Mesendoderm (in vitro differentiated cells): ENCODE results near the gene CAMK1G.

Experiments used
- DNase-seq: peaks from one replicate; pipeline ENCODE4 v3.0.0; 2013
- H2AK5ac ChIP-seq: 2 replicates; pipeline ENCODE4 v1.6.1; 2013; ENCODE audit warnings: low read length, inconsistent platforms
- H2BK120ac ChIP-seq: 2 replicates; pipeline ENCODE4 v1.6.1; 2013; ENCODE audit warnings: low read depth, mild to moderate bottlenecking, low read length, moderate library complexity, mixed read lengths
- H2BK15ac ChIP-seq: replicated peaks from 2 replicates; pipeline ENCODE4 v1.6.1; 2013; ENCODE audit warnings: low read depth, mild to moderate bottlenecking, moderate library complexity
- H2BK5ac ChIP-seq: 2 replicates; pipeline ENCODE4 v1.6.1; 2013; ENCODE audit warnings: low read length, inconsistent platforms
- H3K18ac ChIP-seq: 2 replicates; pipeline ENCODE4 v1.6.1; 2013; ENCODE audit warnings: mild to moderate bottlenecking, low read length, mixed read lengths
- H3K23ac ChIP-seq: one replicate; pipeline ENCODE4 v1.6.1; 2013; ENCODE audit warnings: low read length
- H3K27ac ChIP-seq: 2 replicates; pipeline ENCODE4 v1.5.1; 2013; ENCODE audit warnings: low read depth, mild to moderate bottlenecking, inconsistent platforms, low read length, moderate library complexity
- H3K27me3 ChIP-seq: 2 replicates; pipeline ENCODE4 v1.6.1; 2013; ENCODE audit warnings: low read length, control low read depth, mild to moderate bottlenecking, inconsistent platforms; ENCODE audit not compliant: insufficient read depth, poor library complexity
- H3K36me3 ChIP-seq: 2 replicates; pipeline ENCODE4 v1.6.1; 2013; ENCODE audit warnings: low read length, inconsistent platforms; ENCODE audit not compliant: control insufficient read depth, insufficient read depth
- H3K4ac ChIP-seq: one replicate; pipeline ENCODE4 v1.6.1; 2013; ENCODE audit warnings: low read depth, mild to moderate bottlenecking, low read length, moderate library complexity
- H3K4me1 ChIP-seq: 2 replicates; pipeline ENCODE4 v1.6.1; 2013; ENCODE audit warnings: low read depth, low read length, inconsistent platforms; ENCODE audit not compliant: control insufficient read depth
- H3K4me2 ChIP-seq: 2 replicates; pipeline ENCODE4 v1.6.1; 2013; ENCODE audit warnings: low read length
- H3K4me3 ChIP-seq: 2 replicates; pipeline ENCODE4 v1.5.1; 2013; ENCODE audit warnings: mild to moderate bottlenecking, low read length
- H3K56ac ChIP-seq: one replicate; pipeline ENCODE4 v1.6.1; 2013; ENCODE audit warnings: low read length
- H3K79me1 ChIP-seq: 2 replicates; pipeline ENCODE4 v1.6.1; 2013; ENCODE audit warnings: low read length, inconsistent platforms
- H3K79me2 ChIP-seq: 2 replicates; pipeline ENCODE4 v1.6.1; 2013; ENCODE audit warnings: mild to moderate bottlenecking, low read length; ENCODE audit not compliant: control insufficient read depth, insufficient read depth
- H3K9ac ChIP-seq: 2 replicates; pipeline ENCODE4 v1.6.1; 2013; ENCODE audit warnings: low read length, inconsistent platforms
- H4K5ac ChIP-seq: one replicate; pipeline ENCODE4 v1.6.1; 2013; ENCODE audit warnings: low read length
- H4K8ac ChIP-seq: one replicate; pipeline ENCODE4 v1.6.1; 2013; ENCODE audit warnings: low read depth, mild to moderate bottlenecking, control low read depth, low read length, moderate library complexity
- WGBS: extraction: QIAGEN DNeasy Blood & Tissue Kit; methylation state at CpG from one replicate; pipeline ENCODE4 v1.1.7; 2013; ENCODE audit warnings: low lambda C conversion rate, missing lambda C conversion rate; ENCODE audit not compliant: insufficient coverage; ENCODE audit errors: extremely low coverage; 5-methylcytosine and 5-hydroxymethylcytosine counted together

Gene CAMK1G

DNA sequence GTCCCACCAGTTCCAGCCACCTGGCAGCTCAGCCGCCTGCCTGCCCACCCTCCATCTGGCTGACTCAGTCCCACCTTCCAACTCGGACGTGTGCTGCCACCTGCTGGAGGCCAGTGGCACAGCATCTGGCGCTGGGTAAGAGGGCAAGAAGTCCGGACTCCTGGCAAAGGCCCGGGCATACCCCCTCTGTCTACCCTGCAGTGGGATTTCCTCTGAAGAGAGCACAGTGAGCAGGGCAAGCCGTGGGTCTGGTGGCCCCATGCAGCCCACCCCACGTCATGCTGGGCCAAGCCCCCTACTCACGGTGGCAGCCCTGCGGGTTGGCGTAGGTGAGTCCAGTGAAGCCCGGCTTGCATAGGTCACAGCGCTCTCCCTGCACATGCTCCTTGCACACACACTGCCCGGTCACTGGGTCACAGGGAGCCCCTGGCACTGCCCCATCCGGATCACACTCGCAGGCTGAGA lies 44.2 kb downstream of the CAMK1G start:
- peak; percentile 91 for DNase-seq
- no peaks in the 10 kb centered on the region for H3K27me3 ChIP-seq
- no peak overlapping the region for H3K27ac ChIP-seq
- H3K4me2 ChIP-seq: no peak overlapping the region
- no peak overlapping the region for H3K18ac ChIP-seq
- no peak overlapping the region for H3K9ac ChIP-seq
- no peak overlapping the region for H2BK120ac ChIP-seq
- H2BK5ac ChIP-seq: no peak overlapping the region
- WGBS: no CpG with 5 or more reads among the region's 16 CpGs
- no peaks in the 10 kb centered on the region for H3K4me1 ChIP-seq
- no peak overlapping the region for H3K4me3 ChIP-seq
- no peaks in the 10 kb centered on the region for H3K79me2 ChIP-seq
- no peak overlapping the region for H4K8ac ChIP-seq
- no peak overlapping the region for H3K4ac ChIP-seq
- no peak overlapping the region for H3K23ac ChIP-seq
- no peak overlapping the region for H2AK5ac ChIP-seq
- no peak overlapping the region for H3K56ac ChIP-seq
- no peaks in the 10 kb centered on the region for H3K79me1 ChIP-seq
- H2BK15ac ChIP-seq: no peak overlapping the region
- no peaks in the 10 kb centered on the region for H3K36me3 ChIP-seq
- no peak overlapping the region for H4K5ac ChIP-seq

DNA sequence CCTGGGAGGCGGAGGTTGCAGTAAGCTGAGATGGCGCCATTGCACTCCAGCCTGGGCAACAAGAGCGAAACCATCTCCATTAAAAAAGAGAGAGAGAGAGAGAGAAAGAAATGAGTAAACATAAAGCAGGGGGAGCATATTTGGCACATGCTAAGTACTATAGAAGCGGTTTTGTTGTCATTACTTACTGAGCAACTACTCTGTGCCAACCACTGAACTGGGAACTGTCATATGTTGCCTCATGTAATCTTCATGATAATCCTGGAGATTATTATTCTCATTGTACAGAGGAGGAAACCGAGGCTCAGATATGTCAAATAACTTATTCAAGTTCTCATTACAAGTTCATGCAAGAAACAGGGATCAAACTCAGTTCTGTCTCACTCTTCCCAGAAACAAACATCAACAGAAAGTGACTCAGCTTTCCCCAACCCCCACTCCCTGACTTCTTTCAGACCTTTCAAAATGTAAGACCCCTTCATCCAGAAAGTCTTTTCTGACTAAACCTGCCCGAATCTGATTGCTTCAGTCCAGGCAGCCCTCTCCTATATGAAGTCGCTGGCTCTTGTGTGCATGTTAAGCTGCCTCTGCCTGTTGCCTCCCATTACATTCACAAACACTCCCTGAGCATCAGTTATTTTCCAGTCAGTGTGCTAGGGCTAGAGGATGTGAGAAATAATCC lies 45.2 kb downstream of the CAMK1G start:
- H3K23ac ChIP-seq: no peak overlapping the region
- H3K79me1 ChIP-seq: no peaks in the 10 kb centered on the region
- H3K56ac ChIP-seq: no peak overlapping the region
- H3K4me3 ChIP-seq: no peak overlapping the region
- H3K27ac ChIP-seq: no peak overlapping the region
- no peak overlapping the region for H2BK15ac ChIP-seq
- no peaks in the 10 kb centered on the region for H3K27me3 ChIP-seq
- H3K79me2 ChIP-seq: no peaks in the 10 kb centered on the region
- no peak overlapping the region for H3K4me2 ChIP-seq
- H4K8ac ChIP-seq: no peak overlapping the region
- H3K18ac ChIP-seq: no peak overlapping the region
- H3K4me1 ChIP-seq: no peaks in the 10 kb centered on the region
- no peak overlapping the region for H4K5ac ChIP-seq
- no peak overlapping the region for H2BK120ac ChIP-seq
- no peaks in the 10 kb centered on the region for H3K36me3 ChIP-seq
- H3K9ac ChIP-seq: no peak overlapping the region
- no CpG with 5 or more reads among the region's 7 CpGs for WGBS
- H3K4ac ChIP-seq: no peak overlapping the region
- no peak overlapping the region for H2AK5ac ChIP-seq
- H2BK5ac ChIP-seq: no peak overlapping the region
- DNase-seq: no peak

DNA sequence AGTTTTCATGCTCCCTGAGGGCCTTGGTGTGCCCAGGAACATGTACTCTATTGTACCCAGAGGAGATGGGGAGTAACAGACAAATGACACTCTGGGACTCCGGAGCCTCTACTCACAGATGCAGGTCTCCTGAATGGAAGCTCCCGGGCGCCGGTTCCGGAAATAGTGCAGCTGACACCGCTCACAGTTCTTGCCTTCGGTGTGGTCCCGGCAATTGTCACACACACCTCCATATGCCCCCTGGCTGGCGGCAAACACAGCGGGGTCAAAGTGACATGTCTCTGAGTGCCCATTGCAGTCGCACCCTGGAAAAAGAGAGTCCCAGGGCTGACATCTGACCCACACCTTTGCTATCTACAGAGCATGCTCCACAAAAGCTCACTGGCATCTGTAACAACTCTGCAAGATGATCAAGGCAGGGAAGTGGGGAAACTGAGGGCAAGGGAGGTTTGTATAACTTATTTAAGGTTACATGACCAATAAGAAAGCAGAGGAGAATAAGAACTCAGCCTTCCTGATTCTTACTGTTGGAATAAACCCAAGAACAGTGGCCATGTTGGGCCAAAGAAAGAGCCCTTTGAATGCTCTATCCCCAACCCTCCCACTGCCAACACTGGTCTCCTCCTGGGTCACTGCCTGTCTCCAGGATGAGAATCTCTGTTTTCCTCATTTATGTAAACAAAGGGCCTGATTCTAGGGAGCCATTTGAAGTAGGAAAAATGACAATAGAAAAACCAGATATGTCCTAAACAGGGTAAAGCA lies 46.3 kb downstream of the CAMK1G start:
- no peak overlapping the region for H3K9ac ChIP-seq
- no peak for DNase-seq
- H3K79me2 ChIP-seq: no peaks in the 10 kb centered on the region
- H3K36me3 ChIP-seq: no peaks in the 10 kb centered on the region
- no peak overlapping the region for H3K23ac ChIP-seq
- H3K18ac ChIP-seq: no peak overlapping the region
- no peak overlapping the region for H3K4me3 ChIP-seq
- no peak overlapping the region for H3K56ac ChIP-seq
- WGBS: no CpG with 5 or more reads among the region's 11 CpGs
- H2AK5ac ChIP-seq: no peak overlapping the region
- H4K8ac ChIP-seq: no peak overlapping the region
- no peak overlapping the region for H2BK15ac ChIP-seq
- H3K27ac ChIP-seq: no peak overlapping the region
- no peak overlapping the region for H3K4me2 ChIP-seq
- H2BK120ac ChIP-seq: no peak overlapping the region
- no peaks in the 10 kb centered on the region for H3K27me3 ChIP-seq
- no peak overlapping the region for H2BK5ac ChIP-seq
- no peak overlapping the region for H3K4ac ChIP-seq
- no peak overlapping the region for H4K5ac ChIP-seq
- no peaks in the 10 kb centered on the region for H3K4me1 ChIP-seq
- no peaks in the 10 kb centered on the region for H3K79me1 ChIP-seq

DNA sequence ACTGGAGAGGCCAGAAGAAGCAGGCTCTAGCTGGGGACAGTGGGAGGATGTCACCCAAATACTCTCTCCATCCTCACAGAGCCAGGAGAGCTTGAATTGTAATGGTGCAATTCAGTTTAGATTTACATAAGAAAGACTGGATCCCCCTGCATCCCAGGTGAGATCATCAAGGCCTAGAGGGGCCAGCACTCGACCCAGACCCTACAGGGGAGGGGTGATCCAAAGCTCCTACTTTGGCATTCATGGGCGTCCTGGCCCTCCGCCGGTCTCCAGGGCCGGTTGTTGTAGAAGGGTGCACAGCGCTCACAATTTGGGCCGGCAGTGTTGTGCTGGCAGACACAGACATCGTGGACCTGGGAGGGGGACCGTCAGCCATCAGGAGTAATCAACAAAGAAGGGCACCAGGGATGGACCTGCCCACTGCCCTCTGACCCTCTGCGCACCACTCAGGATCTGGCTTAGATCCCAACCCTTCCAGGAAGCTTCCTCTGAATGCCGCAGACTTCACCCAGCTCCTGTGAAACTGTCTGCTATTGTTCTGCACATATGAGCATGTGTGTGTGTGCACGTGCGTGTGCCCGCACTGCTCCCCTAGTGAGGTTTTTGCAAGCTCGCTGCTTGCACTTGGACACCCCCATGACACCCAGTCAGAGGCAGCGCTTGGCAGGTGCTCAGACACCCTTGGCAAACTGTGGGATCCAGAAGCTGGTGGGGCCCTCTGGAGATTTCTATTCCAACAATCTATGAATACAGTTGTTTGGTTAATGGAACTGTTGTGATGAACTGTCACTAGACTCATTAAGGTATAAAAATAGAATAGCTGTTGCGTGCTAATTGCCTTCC lies 47.1 kb downstream of the CAMK1G start:
- Histone ChIP-seq H3K18ac (no peak overlapping the region), H2AK5ac (no peak overlapping the region), H4K5ac (no peak overlapping the region), H2BK15ac (no peak overlapping the region), H3K4ac (no peak overlapping the region), H3K23ac (no peak overlapping the region), H3K27me3 (no peaks in the 10 kb centered on the region), H3K36me3 (no peaks in the 10 kb centered on the region), H4K8ac (no peak overlapping the region), H3K56ac (no peak overlapping the region), H2BK5ac (no peak overlapping the region), H3K27ac (no peak overlapping the region), H3K79me1 (no peaks in the 10 kb centered on the region), H3K9ac (no peak overlapping the region), H3K79me2 (no peaks in the 10 kb centered on the region), H2BK120ac (no peak overlapping the region), H3K4me2 (no peak overlapping the region), H3K4me1 (no peaks in the 10 kb centered on the region), H3K4me3 (no peak overlapping the region)
- peak; percentile 32 for DNase-seq
- WGBS: no CpG with 5 or more reads among the region's 17 CpGs

DNA sequence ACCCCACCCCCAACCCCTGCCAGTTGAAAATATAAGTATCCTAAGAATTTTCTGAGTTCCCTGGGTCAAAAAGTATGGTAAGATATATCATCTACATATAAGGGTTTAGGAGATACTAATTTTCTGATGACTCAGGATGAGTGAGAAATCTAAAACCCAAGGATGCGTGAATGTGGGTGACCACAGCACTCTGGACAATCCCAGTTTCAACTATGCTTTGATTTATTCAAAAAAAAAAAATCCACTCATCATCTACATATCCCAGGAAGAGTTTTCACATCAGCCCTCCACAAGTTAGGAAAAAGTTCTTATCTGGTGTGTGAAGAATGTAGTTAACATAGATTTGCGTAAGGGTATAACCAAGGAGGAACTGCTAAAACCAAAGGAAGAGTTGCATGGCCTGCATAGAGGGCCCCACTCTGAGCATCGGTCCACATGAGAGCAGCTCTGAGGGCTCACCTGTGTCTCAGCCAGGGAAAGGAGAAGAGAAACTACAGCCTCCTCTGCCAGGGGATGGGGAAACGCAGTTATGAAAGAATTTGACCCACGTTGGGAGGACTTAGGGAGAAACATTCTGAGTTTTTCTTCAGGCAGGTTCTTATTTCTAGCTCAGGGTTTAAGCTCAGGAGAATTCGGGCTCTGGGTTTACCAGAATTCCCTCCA lies 50.0 kb downstream of the CAMK1G start:
- Histone ChIP-seq H3K4me2 (no peak overlapping the region), H4K8ac (no peak overlapping the region)

More for the DNA sequence above, 50.0 kb downstream of the CAMK1G start:
- Histone ChIP-seq H2BK120ac (no peak overlapping the region), H2AK5ac (no peak overlapping the region), H3K79me2 (no peaks in the 10 kb centered on the region), H3K4ac (no peak overlapping the region), H3K23ac (no peak overlapping the region), H2BK15ac (no peak overlapping the region), H3K79me1 (no peaks in the 10 kb centered on the region), H3K9ac (no peak overlapping the region), H3K27me3 (no peaks in the 10 kb centered on the region), H3K18ac (no peak overlapping the region), H3K4me3 (no peak overlapping the region), H3K56ac (no peak overlapping the region), H2BK5ac (no peak overlapping the region), H3K36me3 (no peaks in the 10 kb centered on the region), H3K4me1 (no peaks in the 10 kb centered on the region), H4K5ac (no peak overlapping the region), H3K27ac (no peak overlapping the region)
- no peak for DNase-seq
- WGBS: no CpG with 5 or more reads among the region's 6 CpGs
